ENCODE measurements around the gene CLIC4. TPM values are rescaled to one million over a fixed set of nuclear protein-coding genes. Genes with fewer than 3 reads are reported as not detected.
A peak's percentile ranks its signal among the peaks of the same experiment; 100 is the strongest.

The CLIC4 gene
- polyA plus RNA-seq, 3 donors = 9.7 to 38.1 (median 24.6) TPM

DNA sequence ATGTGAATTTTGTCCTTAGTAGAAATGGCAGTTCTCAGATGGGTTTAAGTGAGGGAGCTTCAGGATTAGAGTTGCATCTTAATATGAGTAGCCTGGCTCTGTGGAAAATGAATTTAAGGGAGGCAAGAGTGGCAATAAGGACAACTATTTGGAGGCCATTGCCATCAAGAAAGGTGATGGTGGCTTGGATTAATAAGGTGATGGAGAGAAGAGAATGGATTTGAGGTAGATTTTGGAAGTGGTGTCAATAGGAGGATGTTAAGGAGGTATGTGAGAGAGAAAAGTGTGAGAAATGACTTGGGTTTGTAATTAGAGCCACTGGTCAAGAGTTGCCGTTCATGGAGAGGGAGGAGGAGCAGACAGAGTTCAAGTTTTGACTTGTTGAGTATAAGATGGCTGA is 16.3 kb downstream of the CLIC4 start:
- Histone ChIP-seq H3K4me2 (replicated peaks; ENCODE audit: extremely low read depth, low read length, poor library complexity, severe bottlenecking) (no peak overlapping the region), H3K9me3 (replicated peaks in 1 of 2; ENCODE audit: control insufficient read depth in 1 of 2, insufficient read depth in 1 of 2, low read length in 2 of 2) (no peaks in the 10 kb centered on the region), H3K36me3 (replicated peaks in 1 of 2; ENCODE audit: control insufficient read depth in 1 of 2, insufficient read depth in 2 of 2, low read length in 2 of 2) (no peaks in the 10 kb centered on the region), H3K4me3 (replicated peaks in 1 of 3; ENCODE audit: low read depth in 2 of 3, low read length in 3 of 3) (no peak overlapping the region), H4K20me1 (ENCODE audit: insufficient read depth, low read length) (peaks cover 17% of the 10 kb centered on the region), H3K27ac (ENCODE audit: low read depth in 1 of 2, low read length in 2 of 2) (peak overlapping the region in 1 of 2 donors; percentile 71), H3K9ac (ENCODE audit: insufficient read depth, low read length, poor library complexity, severe bottlenecking) (no peak overlapping the region), H2AFZ (ENCODE audit: insufficient read depth, low read depth, low read length, poor library complexity, severe bottlenecking) (no peak overlapping the region), H3K4me1 (ENCODE audit: control insufficient read depth in 1 of 2, insufficient read depth in 2 of 2, low read length in 2 of 2) (peaks cover 26 to 35% of the 10 kb centered on the region in 2 donors), H3K79me2 (ENCODE audit: insufficient read depth, low read length) (peaks cover 74% of the 10 kb centered on the region), H3K27me3 (ENCODE audit: control insufficient read depth in 2 of 2, insufficient read depth in 2 of 2, low read length in 2 of 2) (no peaks in the 10 kb centered on the region)
- no peak for DNase-seq
- no peak overlapping the region for H3K27ac Mint-ChIP-seq
- H3K9me3 Mint-ChIP-seq = no peaks in the 10 kb centered on the region
- 100% methylated on average over 1 of the region's 1 CpG for WGBS (ENCODE audit: insufficient coverage)
- H3K4me3 Mint-ChIP-seq = no peak overlapping the region
- intact Hi-C loops (cut with micrococcal nuclease) = no loop called here
- TF ChIP-seq CTCF (IDR thresholded peaks at IDR 0.05) = no peak
- peaks cover 0 to 2% (median 0%) of the 10 kb centered on the region in 3 donors for H3K27me3 Mint-ChIP-seq (ENCODE audit: low read depth in 3 of 3)
- peaks cover 0 to 5% of the 10 kb centered on the region in 2 donors for H3K36me3 Mint-ChIP-seq
- peaks cover 10% of the 10 kb centered on the region for H3K4me1 Mint-ChIP-seq

DNA sequence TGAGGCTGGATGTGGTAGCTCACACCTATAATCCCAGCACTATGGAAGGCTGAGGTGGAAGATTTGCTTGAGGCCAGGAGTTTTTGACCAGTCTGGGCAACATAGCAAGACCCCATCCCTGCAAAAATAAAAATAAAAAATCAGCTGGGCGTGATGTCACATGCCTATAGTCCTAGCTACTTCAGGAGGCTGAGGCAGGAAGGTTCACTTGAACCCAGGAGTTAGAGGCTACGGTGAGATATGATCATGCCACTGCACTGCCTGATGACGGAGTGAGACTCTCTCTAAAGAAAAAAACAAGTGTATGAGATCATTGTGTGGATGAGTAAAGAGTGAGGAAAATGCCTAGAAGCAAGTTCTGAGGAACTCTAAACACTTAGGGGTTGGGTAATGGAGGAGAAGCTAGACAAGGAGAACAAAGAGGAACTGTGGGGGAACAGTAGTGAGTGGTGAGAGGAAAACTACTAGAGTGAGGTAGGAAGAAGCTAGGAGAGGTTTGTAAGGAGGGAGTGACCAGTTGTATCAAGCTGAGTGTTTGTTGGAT is 17.0 kb downstream of the CLIC4 start:
- Histone ChIP-seq H3K9me3 (replicated peaks in 1 of 2; ENCODE audit: control insufficient read depth in 1 of 2, insufficient read depth in 1 of 2, low read length in 2 of 2) (no peaks in the 10 kb centered on the region), H3K36me3 (replicated peaks in 1 of 2; ENCODE audit: control insufficient read depth in 1 of 2, insufficient read depth in 2 of 2, low read length in 2 of 2) (no peaks in the 10 kb centered on the region), H3K9ac (ENCODE audit: insufficient read depth, low read length, poor library complexity, severe bottlenecking) (no peak overlapping the region), H3K27me3 (ENCODE audit: control insufficient read depth in 2 of 2, insufficient read depth in 2 of 2, low read length in 2 of 2) (no peaks in the 10 kb centered on the region), H2AFZ (ENCODE audit: insufficient read depth, low read depth, low read length, poor library complexity, severe bottlenecking) (peak overlapping the region; percentile 58), H4K20me1 (ENCODE audit: insufficient read depth, low read length) (peaks cover 17% of the 10 kb centered on the region), H3K4me1 (ENCODE audit: control insufficient read depth in 1 of 2, insufficient read depth in 2 of 2, low read length in 2 of 2) (peaks cover 26 to 35% of the 10 kb centered on the region in 2 donors), H3K79me2 (ENCODE audit: insufficient read depth, low read length) (peaks cover 75% of the 10 kb centered on the region), H3K27ac (ENCODE audit: low read depth in 1 of 2, low read length in 2 of 2) (peak overlapping the region in 1 of 2 donors; percentile 71), H3K4me2 (replicated peaks; ENCODE audit: extremely low read depth, low read length, poor library complexity, severe bottlenecking) (peak overlapping the region; percentile 66), H3K4me3 (replicated peaks in 1 of 3; ENCODE audit: low read depth in 2 of 3, low read length in 3 of 3) (peak overlapping the region in 2 of 3 experiments; percentile 24 to 46)
- intact Hi-C loops (cut with micrococcal nuclease) = no loop called here
- Mint-ChIP-seq H3K36me3 (peaks cover 0 to 5% of the 10 kb centered on the region in 2 donors), H3K9me3 (no peaks in the 10 kb centered on the region), H3K27me3 (ENCODE audit: low read depth in 3 of 3) (no peaks in the 10 kb centered on the region), H3K4me3 (no peak overlapping the region), H3K4me1 (peaks cover 10% of the 10 kb centered on the region), H3K27ac (no peak overlapping the region)
- no peak for TF ChIP-seq CTCF (IDR thresholded peaks at IDR 0.05)
- peak; percentile 71 to 88 (median 82) for DNase-seq
- 83% methylated on average over 2 of the region's 3 CpGs for WGBS (ENCODE audit: insufficient coverage)
